Panc1 (cell line): Measurements from ENCODE around the gene SH3BP4. TPM values are rescaled to one million over a fixed set of nuclear protein-coding genes. Genes with fewer than 3 reads are reported as not detected.

ENCODE experiments used
- ATAC-seq: fragments of 200-7000 bp; cut with Tn5 transposase; 2 replicates; pipeline ENCODE4 v1.9.1; 2020; ENCODE audit warnings: mild to moderate bottlenecking, moderate library complexity
- BruUV-seq: library from RNA; stranded (reverse); fragments of 400-500 nt; replicated peaks from 2 replicates; lab custom pipeline; 2021; lab: Mats Ljungman, UMichigan
- CTCF ChIA-PET: fragments of 300-600 bp; sonication (Branson Sonifier 250); formaldehyde crosslinking; loops from one replicate; lab custom pipeline; 2022; ENCODE audit warnings: antibody characterized with exemption; lab: Charles Lee
- POLR2A ChIA-PET: fragments of 300-600 bp; sonication (Branson Sonifier 250); formaldehyde crosslinking; loops from one replicate; lab custom pipeline; 2022; ENCODE audit warnings: antibody characterized with exemption; lab: Charles Lee
- DNase-seq: peaks from one replicate; pipeline ENCODE4 v3.0.0-alpha.2; 2010; ENCODE audit warnings: low read depth, low spot score
- H3K27ac ChIP-seq: 2 replicates; pipeline ENCODE4 v1.5.1; 2011; ENCODE audit warnings: mild to moderate bottlenecking, low read length, inconsistent platforms
- H3K27me3 ChIP-seq: fragments of 200-500 bp; sonication (Bioruptor generic); 2 replicates; pipeline ENCODE4 v1.6.0; 2014; ENCODE audit warnings: low read length, inconsistent platforms; ENCODE audit not compliant: control insufficient read depth, insufficient read depth
- H3K36me3 ChIP-seq: fragments of 200-500 bp; sonication (Bioruptor generic); 2 replicates; pipeline ENCODE4 v1.5.1; 2014; ENCODE audit warnings: inconsistent platforms, mild to moderate bottlenecking, low read length, moderate library complexity; ENCODE audit not compliant: control insufficient read depth, insufficient read depth
- H3K4me1 ChIP-seq: 2 replicates; pipeline ENCODE4 v1.5.1; 2011; ENCODE audit warnings: inconsistent platforms, mild to moderate bottlenecking, low read length, moderate library complexity; ENCODE audit not compliant: control insufficient read depth, insufficient read depth
- H3K4me3 ChIP-seq, 2 experiments: 2 replicates each; pipeline ENCODE4 v1.5.1; 2011 to 2012; ENCODE audit warnings: low read depth in 2 of 2, low read length in 2 of 2, mild to moderate bottlenecking in 2 of 2, inconsistent platforms in 1 of 2, moderate library complexity in 1 of 2
- H3K9me3 ChIP-seq: fragments of 200-500 bp; sonication (Bioruptor generic); 2 replicates; pipeline ENCODE4 v1.5.1; 2014; ENCODE audit warnings: low read depth, mild to moderate bottlenecking, inconsistent platforms, low read length, moderate library complexity; ENCODE audit not compliant: control insufficient read depth, insufficient read depth
- CTCF ChIP-seq: fragments of 450-650 bp; IDR thresholded peaks from 2 replicates; pipeline ENCODE4 v1.5.1; 2017; ENCODE audit warnings: mild to moderate bottlenecking
- POLR2AphosphoS5 ChIP-seq: IDR thresholded peaks from 2 replicates; pipeline ENCODE4 v1.6.1; 2012; ENCODE audit warnings: mild to moderate bottlenecking, low read depth, low read length, moderate library complexity
- REST ChIP-seq, 2 experiments: IDR thresholded peaks; 2 replicates each; pipeline ENCODE4 v1.6.1; 2011 to 2012; ENCODE audit warnings: low read depth in 2 of 2, control low read depth in 1 of 2, low read length in 1 of 2, mild to moderate bottlenecking in 1 of 2, moderate library complexity in 1 of 2; ENCODE audit not compliant: insufficient read depth in 1 of 2
- SIN3A ChIP-seq: IDR thresholded peaks from 2 replicates; pipeline ENCODE4 v1.6.1; 2012; ENCODE audit warnings: low read depth, mild to moderate bottlenecking, low read length, moderate library complexity, borderline replicate concordance; ENCODE audit not compliant: insufficient read depth
- TCF7L2 ChIP-seq: IDR thresholded peaks from 2 replicates; pipeline ENCODE4 v1.6.1; 2011; ENCODE audit warnings: mild to moderate bottlenecking, low read depth, low read length, inconsistent platforms
- in situ Hi-C: cut with HindIII; loops from 2 replicates; pipeline ENCODE4 v1.10.0; 2016; ENCODE audit warnings: low sequenced_read_pairs, low pct_unique_long_range_greater_than_20kb
- intact Hi-C: fragments of 100-400 bp; cut with micrococcal nuclease; formaldehyde crosslinking; loops from one replicate; pipeline ENCODE4 v1.10.0; 2022; ENCODE audit not compliant: unreplicated experiment
- total RNA-seq: library from RNA; stranded (reverse); gene quantifications from one replicate; pipeline ENCODE4 v1.2.1, GENCODE V29; 2021; ENCODE audit not compliant: unreplicated experiment

SH3BP4 gene
- total RNA-seq, 1 experiment from 2014 or later: 133 TPM

- no peaks in the 10 kb centered on the region; the same call in 1 of the 2 replicates for H3K36me3 ChIP-seq
- DNase-seq: no peak
- ChIA-PET CTCF (no interaction called here), POLR2A (no interaction called here)
- TF ChIP-seq POLR2AphosphoS5: no peak
- TF ChIP-seq SIN3A: no peak
- TF ChIP-seq TCF7L2: no peak
- in situ Hi-C loops (no loop called here), intact Hi-C loops (no loop called here)
- no peak overlapping the region for H3K4me3 ChIP-seq
- no peaks in the 10 kb centered on the region for H3K27me3 ChIP-seq
- peak overlapping the region; percentile 49 for H3K27ac ChIP-seq
- no peak for ATAC-seq
- peaks cover 60% of the 10 kb centered on the region for H3K4me1 ChIP-seq
- no peaks in the 10 kb centered on the region for H3K9me3 ChIP-seq
- no TSS peak for BruUV-seq
Observed at GRCh38 chr2:235005023-235005422, 53.2 kb downstream of the SH3BP4 start.

- ATAC-seq (peak; percentile 19; the same call in 1 of the 2 replicates), DNase-seq (no peak)
- TF ChIP-seq TCF7L2 (no peak), REST (IDR thresholded peaks at IDR 0.05; ENCODE audit: insufficient read depth in 1 of 2, low read depth in 2 of 2, low read length in 1 of 2) (no peak), SIN3A (no peak), POLR2AphosphoS5 (no peak), CTCF (no peak)
- BruUV-seq: no TSS peak
- in situ Hi-C loops (no loop called here), intact Hi-C loops (no loop called here)
- no peaks in the 10 kb centered on the region for H3K27me3 ChIP-seq
- H3K4me1 ChIP-seq: peaks cover 58% of the 10 kb centered on the region
- H3K4me3 ChIP-seq: no peak overlapping the region
- no peaks in the 10 kb centered on the region; the same call in 1 of the 2 replicates for H3K36me3 ChIP-seq
- H3K27ac ChIP-seq: peak overlapping the region; percentile 49
- CTCF ChIA-PET: interaction anchor here (0.5 kb wide), 1 partner anchor 740 kb away, joined by 6 read pairs; no protein-coding TSS in a partner anchor
- no peaks in the 10 kb centered on the region for H3K9me3 ChIP-seq
- POLR2A ChIA-PET: no interaction called here
Observed at GRCh38 chr2:235005603-235006259, 53.9 kb downstream of the SH3BP4 start.

- ATAC-seq (no peak), DNase-seq (no peak)
- no TSS peak for BruUV-seq
- H3K36me3 ChIP-seq: no peaks in the 10 kb centered on the region
- intact Hi-C loops: no loop called here
- in situ Hi-C loops: no loop called here
- H3K4me3 ChIP-seq: no peak overlapping the region
- ChIA-PET POLR2A (no interaction called here), CTCF (interaction anchor here (0.6 to 0.7 kb wide), 2 partner anchors 20 to 29 kb away, joined by 4 to 7 read pairs; no protein-coding TSS in a partner anchor)
- no peaks in the 10 kb centered on the region for H3K27me3 ChIP-seq
- peak overlapping the region; percentile 31; the same call in 1 of the 2 replicates for H3K27ac ChIP-seq
- peaks cover 58% of the 10 kb centered on the region for H3K4me1 ChIP-seq
- TF ChIP-seq TCF7L2 (no peak), REST (IDR thresholded peaks at IDR 0.05; ENCODE audit: insufficient read depth in 1 of 2, low read depth in 2 of 2, low read length in 1 of 2) (no peak), CTCF (no peak), SIN3A (no peak), POLR2AphosphoS5 (no peak)
- H3K9me3 ChIP-seq: no peaks in the 10 kb centered on the region
Observed at GRCh38 chr2:235006461-235006860, 54.6 kb downstream of the SH3BP4 start.
